ENCODE data around the gene PARP15.

The PARP15 gene

DNA sequence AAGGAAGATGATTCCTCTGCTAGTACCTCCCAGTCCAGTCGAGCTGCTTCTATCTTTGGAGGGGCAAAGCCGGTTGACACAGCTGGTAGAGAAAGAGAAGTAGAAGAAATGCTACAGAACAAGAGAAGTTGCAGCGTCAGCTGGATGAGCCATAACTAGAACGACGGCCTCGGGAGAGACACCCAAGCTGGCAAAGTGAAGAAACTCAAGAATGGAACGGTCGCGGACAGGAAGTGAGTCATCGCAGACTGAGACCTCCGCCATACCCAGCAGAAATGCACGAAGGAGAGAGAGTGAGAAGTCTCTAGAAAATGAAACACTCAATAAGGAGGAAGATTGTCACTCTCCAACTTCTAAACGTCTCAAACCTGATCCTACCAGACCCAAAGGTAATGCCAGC, 84.2 kb downstream of the PARP15 start:
- H3K4me3 ChIP-seq (ENCODE audit: low read depth, low read length), result no peak overlapping the region
- no peak for DNase-seq (ENCODE audit: low read depth)

DNA sequence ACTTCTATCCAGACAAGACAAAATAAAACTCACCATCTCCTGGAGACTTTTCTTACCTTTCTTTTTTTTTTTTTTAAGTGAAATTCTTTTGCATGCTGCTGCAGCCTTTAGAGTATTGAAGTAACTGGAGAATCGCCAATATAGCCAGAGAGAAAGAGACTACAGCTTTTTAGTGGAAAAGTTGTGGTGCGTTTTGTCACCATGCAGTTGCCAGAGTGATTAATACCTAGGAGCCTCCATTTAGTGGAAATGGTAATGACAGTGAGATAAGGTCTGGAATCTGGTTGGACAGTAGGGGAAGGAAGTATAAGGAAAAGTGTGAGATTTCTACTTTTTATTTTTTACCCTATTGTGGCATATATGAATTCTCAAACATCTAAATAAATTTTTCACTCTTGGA, 85.1 kb downstream of the PARP15 start:
- H3K4me3 ChIP-seq (ENCODE audit: low read depth, low read length), result no peak overlapping the region
- TF ChIP-seq, protein P1, sequence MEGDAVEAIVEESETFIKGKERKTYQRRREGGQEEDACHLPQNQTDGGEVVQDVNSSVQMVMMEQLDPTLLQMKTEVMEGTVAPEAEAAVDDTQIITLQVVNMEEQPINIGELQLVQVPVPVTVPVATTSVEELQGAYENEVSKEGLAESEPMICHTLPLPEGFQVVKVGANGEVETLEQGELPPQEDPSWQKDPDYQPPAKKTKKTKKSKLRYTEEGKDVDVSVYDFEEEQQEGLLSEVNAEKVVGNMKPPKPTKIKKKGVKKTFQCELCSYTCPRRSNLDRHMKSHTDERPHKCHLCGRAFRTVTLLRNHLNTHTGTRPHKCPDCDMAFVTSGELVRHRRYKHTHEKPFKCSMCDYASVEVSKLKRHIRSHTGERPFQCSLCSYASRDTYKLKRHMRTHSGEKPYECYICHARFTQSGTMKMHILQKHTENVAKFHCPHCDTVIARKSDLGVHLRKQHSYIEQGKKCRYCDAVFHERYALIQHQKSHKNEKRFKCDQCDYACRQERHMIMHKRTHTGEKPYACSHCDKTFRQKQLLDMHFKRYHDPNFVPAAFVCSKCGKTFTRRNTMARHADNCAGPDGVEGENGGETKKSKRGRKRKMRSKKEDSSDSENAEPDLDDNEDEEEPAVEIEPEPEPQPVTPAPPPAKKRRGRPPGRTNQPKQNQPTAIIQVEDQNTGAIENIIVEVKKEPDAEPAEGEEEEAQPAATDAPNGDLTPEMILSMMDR (conservative IDR thresholded peaks at IDR 0.05; ENCODE audit: low read depth, low read length), result no peak
- DNase-seq (ENCODE audit: low read depth), result no peak

More for the DNA sequence above, 84.2 kb downstream of the PARP15 start:
- TF ChIP-seq, protein P1 (conservative IDR thresholded peaks at IDR 0.05; ENCODE audit: low read depth, low read length), result no peak

DNA sequence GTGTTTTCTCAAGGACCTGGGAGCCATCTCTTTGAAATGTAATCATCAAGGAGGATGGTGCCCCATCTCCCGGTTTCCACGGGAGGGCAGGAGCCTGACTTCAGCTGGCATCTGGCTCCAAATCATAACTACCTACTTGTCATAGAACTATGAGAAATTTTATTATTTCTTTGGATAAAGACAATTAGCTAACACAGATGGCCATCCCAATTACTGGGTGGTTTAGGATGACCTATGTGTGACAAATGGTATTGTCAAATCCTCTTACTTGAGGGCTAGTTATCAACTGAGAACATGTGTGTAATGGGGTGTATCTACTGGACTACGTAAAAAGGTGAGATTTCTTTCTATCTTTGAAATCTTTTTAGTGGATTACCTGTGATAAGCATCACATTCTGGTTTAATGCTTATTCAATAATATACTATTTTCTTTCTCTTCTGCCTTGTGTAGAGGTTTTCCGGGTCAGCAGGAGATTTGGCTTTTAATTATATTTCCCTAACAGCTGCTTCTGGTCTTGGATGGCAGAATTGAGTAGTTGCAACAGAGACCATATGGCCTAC, 87.9 kb downstream of the PARP15 start:
- DNase-seq (ENCODE audit: low read depth), result no peak
- H3K4me3 ChIP-seq (ENCODE audit: low read depth, low read length), result no peak overlapping the region
- TF ChIP-seq, protein P1 (conservative IDR thresholded peaks at IDR 0.05; ENCODE audit: low read depth, low read length), result no peak

DNA sequence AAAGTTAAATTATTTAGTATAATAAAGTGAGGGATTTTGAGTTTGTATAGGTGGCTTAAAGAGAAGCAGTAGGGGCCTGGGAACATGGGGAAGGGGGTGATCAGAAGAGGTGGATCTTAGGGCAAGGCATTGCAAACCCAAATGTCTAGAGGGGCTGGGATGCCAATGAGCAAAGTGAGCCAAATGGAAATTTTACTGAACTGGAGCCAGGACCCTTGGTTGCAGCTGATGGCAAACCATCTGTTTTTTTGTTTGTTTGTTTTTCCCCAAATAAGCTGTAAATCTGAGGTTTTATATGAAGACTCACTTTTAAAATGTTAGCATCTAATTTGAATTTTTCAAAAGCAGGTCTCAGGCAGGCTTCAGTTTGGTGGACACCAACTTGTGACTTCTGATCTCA, 88.4 kb downstream of the PARP15 start:
- DNase-seq (ENCODE audit: low read depth), result no peak
- H3K4me3 ChIP-seq (ENCODE audit: low read depth, low read length), result no peak overlapping the region
- TF ChIP-seq, protein P1 (conservative IDR thresholded peaks at IDR 0.05; ENCODE audit: low read depth, low read length), result no peak

DNA sequence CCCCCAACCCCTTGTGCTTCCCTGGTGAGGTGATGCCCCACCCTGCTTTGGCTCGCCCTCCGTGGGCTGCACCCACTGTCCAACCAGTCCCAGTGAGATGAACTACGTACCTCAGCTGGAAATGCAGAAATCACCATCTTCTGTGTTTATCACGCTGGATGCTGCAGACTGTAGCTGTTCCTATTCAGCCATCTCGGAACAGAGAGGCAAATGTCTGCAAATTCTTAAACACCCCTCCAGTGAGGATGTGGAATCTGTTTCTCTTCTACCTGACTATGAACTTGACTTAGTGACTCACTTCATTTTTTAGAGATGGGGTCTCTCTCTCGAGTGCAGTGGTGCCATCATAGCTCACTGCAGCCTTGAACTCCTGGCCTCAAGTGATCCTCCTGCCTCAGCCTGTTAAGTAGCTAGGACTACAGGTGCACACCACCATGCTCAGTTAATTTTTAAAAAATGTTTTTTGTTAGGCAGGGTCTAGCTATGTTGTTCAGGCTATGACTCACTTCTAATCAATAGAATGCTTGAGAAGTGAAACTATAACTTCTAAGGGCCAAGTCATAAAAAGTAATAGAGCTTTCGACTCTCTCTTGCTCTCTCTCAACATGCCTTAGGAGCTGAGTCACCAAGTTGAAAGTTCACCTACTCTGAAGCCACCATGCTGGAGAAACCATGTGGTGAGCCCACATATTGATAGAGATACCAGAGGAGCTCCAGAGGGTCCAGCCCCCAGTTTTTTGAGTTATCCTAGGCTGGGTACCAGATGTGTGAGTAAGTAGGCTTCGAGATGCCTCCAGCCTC, 91.7 kb downstream of the PARP15 start:
- DNase-seq (ENCODE audit: low read depth), result peak; percentile 81
- no peak overlapping the region for H3K4me3 ChIP-seq (ENCODE audit: low read depth, low read length)

DNA sequence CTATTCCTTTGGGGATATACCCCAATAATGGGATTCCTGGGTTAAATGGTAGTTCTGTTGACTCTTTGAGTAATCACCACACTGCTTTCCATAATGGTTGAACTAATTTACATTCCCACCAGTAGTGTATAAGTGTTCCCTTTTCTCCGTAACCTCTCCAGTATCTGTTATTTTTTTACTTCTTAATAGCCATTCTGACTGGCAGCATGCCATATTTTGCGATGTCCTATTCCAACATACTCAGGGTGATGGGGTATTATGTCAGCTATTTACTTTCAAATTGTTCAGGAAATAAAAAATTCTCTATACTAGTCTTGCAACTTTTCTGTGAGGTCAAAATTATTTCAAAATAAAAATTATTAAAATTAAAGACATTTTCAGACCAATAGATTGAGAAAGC, 94.1 kb downstream of the PARP15 start:
- DNase-seq (ENCODE audit: low read depth), result no peak
- H3K4me3 ChIP-seq (ENCODE audit: low read depth, low read length), result no peak overlapping the region

More for the DNA sequence above, 91.7 kb downstream of the PARP15 start:
- TF ChIP-seq, protein P1 (conservative IDR thresholded peaks at IDR 0.05; ENCODE audit: low read depth, low read length), result no peak

More for the DNA sequence above, 94.1 kb downstream of the PARP15 start:
- TF ChIP-seq, protein P1 (conservative IDR thresholded peaks at IDR 0.05; ENCODE audit: low read depth, low read length), result no peak
